ENCODE measurements around the gene UTS2B.

DNA sequence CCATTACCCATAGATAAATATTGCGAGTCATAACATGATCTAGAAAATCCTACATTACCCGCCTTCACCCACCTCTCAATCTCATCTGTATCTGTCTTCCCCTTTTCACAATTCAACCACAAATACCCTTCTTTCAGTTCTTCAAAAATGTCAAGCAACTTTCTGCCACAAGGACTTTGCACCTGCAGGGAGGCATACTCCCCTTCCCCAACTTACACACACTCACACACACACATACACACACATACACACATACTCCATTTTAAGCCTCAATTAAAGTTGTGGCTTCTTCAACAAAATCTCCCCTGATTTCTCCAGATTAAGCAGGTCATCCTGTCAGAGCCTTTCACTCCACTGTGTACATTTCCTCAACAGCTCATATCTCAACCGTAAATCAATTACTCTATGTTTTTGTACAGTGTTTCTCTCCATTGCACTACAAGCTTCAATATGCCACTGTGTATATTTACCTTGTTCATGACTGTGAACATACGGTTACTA is 34.2 kb downstream of the UTS2B start:
- TF ChIP-seq, protein P1, sequence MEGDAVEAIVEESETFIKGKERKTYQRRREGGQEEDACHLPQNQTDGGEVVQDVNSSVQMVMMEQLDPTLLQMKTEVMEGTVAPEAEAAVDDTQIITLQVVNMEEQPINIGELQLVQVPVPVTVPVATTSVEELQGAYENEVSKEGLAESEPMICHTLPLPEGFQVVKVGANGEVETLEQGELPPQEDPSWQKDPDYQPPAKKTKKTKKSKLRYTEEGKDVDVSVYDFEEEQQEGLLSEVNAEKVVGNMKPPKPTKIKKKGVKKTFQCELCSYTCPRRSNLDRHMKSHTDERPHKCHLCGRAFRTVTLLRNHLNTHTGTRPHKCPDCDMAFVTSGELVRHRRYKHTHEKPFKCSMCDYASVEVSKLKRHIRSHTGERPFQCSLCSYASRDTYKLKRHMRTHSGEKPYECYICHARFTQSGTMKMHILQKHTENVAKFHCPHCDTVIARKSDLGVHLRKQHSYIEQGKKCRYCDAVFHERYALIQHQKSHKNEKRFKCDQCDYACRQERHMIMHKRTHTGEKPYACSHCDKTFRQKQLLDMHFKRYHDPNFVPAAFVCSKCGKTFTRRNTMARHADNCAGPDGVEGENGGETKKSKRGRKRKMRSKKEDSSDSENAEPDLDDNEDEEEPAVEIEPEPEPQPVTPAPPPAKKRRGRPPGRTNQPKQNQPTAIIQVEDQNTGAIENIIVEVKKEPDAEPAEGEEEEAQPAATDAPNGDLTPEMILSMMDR (IDR thresholded peaks at IDR 0.05), result no peak
- no peak for TF ChIP-seq ZFX (IDR thresholded peaks at IDR 0.05; ENCODE audit: borderline replicate concordance)
